Smooth muscle cell (in vitro differentiated cells): ENCODE data around the gene DLG2. TPM values are rescaled to one million over a fixed set of nuclear protein-coding genes. Genes with fewer than 3 reads are reported as not detected.

ENCODE experiments used
- DNase-seq: peaks from one replicate; lab custom pipeline; 2025; ENCODE audit not compliant: unreplicated experiment; lab: John Stamatoyannopoulos, UW
- H2AFZ ChIP-seq: fragments of 200-600 bp; sonication (generic); 2 replicates; pipeline ENCODE4 v1.6.0; 2016; ENCODE audit warnings: antibody characterized with exemption, low read depth, mild to moderate bottlenecking
- H3F3A ChIP-seq: fragments of 200-600 bp; sonication (generic); 2 replicates; pipeline ENCODE4 v1.6.0; 2017; ENCODE audit warnings: antibody characterized with exemption, low read depth
- H3K27ac ChIP-seq: fragments of 200-600 bp; sonication (generic); 2 replicates; pipeline ENCODE4 v1.5.1; 2016; ENCODE audit warnings: low read depth, mild to moderate bottlenecking
- H3K27me3 ChIP-seq: fragments of 200-600 bp; sonication (generic); 2 replicates; pipeline ENCODE4 v1.6.1; 2016; ENCODE audit warnings: low read depth, mild to moderate bottlenecking
- H3K36me3 ChIP-seq: fragments of 200-600 bp; sonication (generic); 2 replicates; pipeline ENCODE4 v1.5.1; 2016; ENCODE audit warnings: low read depth
- H3K4me1 ChIP-seq: fragments of 200-600 bp; sonication (generic); 2 replicates; pipeline ENCODE4 v1.5.1; 2016; ENCODE audit warnings: low read depth
- H3K4me2 ChIP-seq: fragments of 200-600 bp; sonication (generic); 2 replicates; pipeline ENCODE4 v1.6.0; 2016; ENCODE audit warnings: mild to moderate bottlenecking
- H3K4me3 ChIP-seq: fragments of 200-600 bp; sonication (generic); 2 replicates; pipeline ENCODE4 v1.5.1; 2016; ENCODE audit warnings: mild to moderate bottlenecking
- H3K79me2 ChIP-seq: fragments of 200-600 bp; sonication (generic); 2 replicates; pipeline ENCODE4 v1.6.0; 2016; ENCODE audit warnings: low read depth, mild to moderate bottlenecking
- H3K9ac ChIP-seq: fragments of 200-600 bp; sonication (generic); 2 replicates; pipeline ENCODE4 v1.6.0; 2016; ENCODE audit warnings: low read depth
- H3K9me3 ChIP-seq: fragments of 200-600 bp; sonication (generic); replicated peaks from 2 replicates; pipeline ENCODE4 v1.5.1; 2016; ENCODE audit warnings: low read depth
- H4K20me1 ChIP-seq: fragments of 200-600 bp; sonication (generic); 2 replicates; pipeline ENCODE4 v1.6.0; 2016; ENCODE audit warnings: low read depth
- CTCF ChIP-seq: fragments of 200-600 bp; sonication (generic); IDR thresholded peaks from 2 replicates; pipeline ENCODE4 v1.5.1; 2017; ENCODE audit warnings: borderline replicate concordance, mild to moderate bottlenecking, antibody characterized with exemption; ENCODE audit not compliant: insufficient read depth, poor library complexity, severe bottlenecking
- whole genome bisulfite sequencing: methylation state at CpG from one replicate; pipeline ENCODE4 v1.1.7; 2016; ENCODE audit warnings: low lambda C conversion rate; 5-methylcytosine and 5-hydroxymethylcytosine counted together
- polyA plus RNA-seq: library from polyadenylated mRNA; unstranded; fragments of >200 nt; fragmentation: Nextera tagmentation; extraction: Ambion mirVana; gene quantifications from 2 replicates; pipeline ENCODE4 v1.2.1, GENCODE V29; 2016
- total RNA-seq: library from RNA; depleted of rRNA; stranded (reverse); fragments of >200 nt; gene quantifications from 2 replicates; pipeline ENCODE4 v1.2.3, GENCODE V29; 2014

DLG2 gene
- total and polyA plus RNA-seq, 2 experiments from 2014 or later, result 0.74 to 1.1 TPM

- H3K4me2 ChIP-seq, result no peak overlapping the region
- no peaks in the 10 kb centered on the region for H3K79me2 ChIP-seq
- no peak overlapping the region for H3K27ac ChIP-seq
- no peaks in the 10 kb centered on the region for H3K9me3 ChIP-seq
- DNase-seq, result no peak
- no peaks in the 10 kb centered on the region for H3K27me3 ChIP-seq
- WGBS, result 93% methylated on average over 6 of the region's 6 CpGs
- H3F3A ChIP-seq, result no peaks in the 10 kb centered on the region
- no peak overlapping the region for H3K9ac ChIP-seq
- H3K36me3 ChIP-seq, result no peaks in the 10 kb centered on the region
- H3K4me3 ChIP-seq, result no peak overlapping the region
- no peak for TF ChIP-seq CTCF
- H3K4me1 ChIP-seq, result no peaks in the 10 kb centered on the region
- H2AFZ ChIP-seq, result no peak overlapping the region
- H4K20me1 ChIP-seq, result no peaks in the 10 kb centered on the region
Observed at GRCh38 chr11:84580428-84580827, 1046.7 kb downstream of the DLG2 start.

GRCh38 chr11:84573868-84574267 lies 1053.3 kb downstream of the DLG2 start:
- no peaks in the 10 kb centered on the region for H3K4me1 ChIP-seq
- no peak overlapping the region for H2AFZ ChIP-seq
- no peaks in the 10 kb centered on the region for H3F3A ChIP-seq
- DNase-seq, result no peak
- H3K4me3 ChIP-seq, result no peak overlapping the region
- WGBS, result 29% methylated on average over 1 of the region's 1 CpG
- H3K27me3 ChIP-seq, result no peaks in the 10 kb centered on the region
- no peak overlapping the region for H3K4me2 ChIP-seq
- H4K20me1 ChIP-seq, result no peaks in the 10 kb centered on the region
- H3K9me3 ChIP-seq, result no peaks in the 10 kb centered on the region
- TF ChIP-seq CTCF, result no peak
- no peak overlapping the region for H3K9ac ChIP-seq
- H3K36me3 ChIP-seq, result no peaks in the 10 kb centered on the region
- no peaks in the 10 kb centered on the region for H3K79me2 ChIP-seq
- H3K27ac ChIP-seq, result no peak overlapping the region

- Histone ChIP-seq H3K4me3 (no peak overlapping the region), H3K9me3 (no peaks in the 10 kb centered on the region), H3K27me3 (no peaks in the 10 kb centered on the region), H4K20me1 (no peaks in the 10 kb centered on the region), H3K9ac (no peak overlapping the region), H2AFZ (peak overlapping the region; percentile 51), H3F3A (no peaks in the 10 kb centered on the region), H3K36me3 (no peaks in the 10 kb centered on the region), H3K79me2 (no peaks in the 10 kb centered on the region), H3K27ac (no peak overlapping the region), H3K4me2 (peak overlapping the region; percentile 32), H3K4me1 (no peaks in the 10 kb centered on the region)
- WGBS, result 38% methylated on average over 2 of the region's 2 CpGs
- no peak for DNase-seq
- no peak for TF ChIP-seq CTCF
Observed at GRCh38 chr11:84566671-84567070, 1060.5 kb downstream of the DLG2 start.

GRCh38 chr11:84564867-84565184 lies 1062.3 kb downstream of the DLG2 start:
- Histone ChIP-seq H4K20me1 (no peaks in the 10 kb centered on the region), H3K4me3 (no peak overlapping the region), H3K79me2 (no peaks in the 10 kb centered on the region), H3K36me3 (no peaks in the 10 kb centered on the region), H3K9ac (no peak overlapping the region), H3K4me2 (no peak overlapping the region), H3K9me3 (no peaks in the 10 kb centered on the region), H3K27me3 (no peaks in the 10 kb centered on the region), H3K27ac (no peak overlapping the region), H3K4me1 (no peaks in the 10 kb centered on the region), H2AFZ (no peak overlapping the region), H3F3A (no peaks in the 10 kb centered on the region)
- DNase-seq, result no peak
- no peak for TF ChIP-seq CTCF
